ENCODE results near the gene INHBA.

Gene INHBA

GRCh38 chr7:41710838-41711237, 7.9 kb upstream of the INHBA start:
- DNase-seq: no peak

- no peak for DNase-seq
Observed at GRCh38 chr7:41709621-41710020, 6.7 kb upstream of the INHBA start.

DNA sequence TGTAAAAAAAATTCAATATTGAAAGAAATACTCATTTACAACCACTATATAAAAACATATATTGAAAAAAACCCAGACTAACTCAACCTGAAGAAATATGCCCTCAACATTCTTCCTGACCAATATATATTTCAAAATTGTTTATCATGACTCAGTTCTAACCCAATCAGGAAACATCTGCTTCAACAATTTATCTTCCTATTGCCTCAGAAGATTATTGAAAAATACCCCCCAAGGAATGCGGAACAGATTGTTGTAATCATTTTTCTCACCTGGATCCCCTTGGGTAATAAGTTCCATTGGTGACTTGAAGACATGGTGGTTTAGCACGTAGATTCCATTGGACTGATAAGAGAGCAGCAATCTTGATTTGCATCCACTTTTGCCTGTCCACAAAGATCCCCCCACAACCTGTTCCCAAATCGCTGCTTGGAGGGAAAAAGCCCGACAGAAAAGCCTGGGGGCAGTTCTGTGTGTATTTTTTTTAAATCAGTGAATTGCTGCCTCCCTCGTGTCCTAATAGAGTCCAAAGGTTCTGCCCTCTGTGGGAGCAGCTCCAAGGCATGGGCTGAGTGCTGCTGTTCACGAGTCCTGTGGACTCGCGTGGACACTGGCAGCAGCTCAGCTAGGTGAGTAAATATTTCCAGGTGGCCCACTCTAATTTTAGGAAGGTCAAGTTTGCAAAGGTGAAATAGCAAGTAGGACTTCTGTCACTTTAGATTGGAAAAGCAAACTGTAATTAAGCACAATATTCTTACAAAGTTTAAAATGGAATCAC, 5.9 kb upstream of the INHBA start:
- DNase-seq: no peak

- no peak for DNase-seq
Observed at GRCh38 chr7:41706228-41706930, 3.5 kb upstream of the INHBA start.

DNA sequence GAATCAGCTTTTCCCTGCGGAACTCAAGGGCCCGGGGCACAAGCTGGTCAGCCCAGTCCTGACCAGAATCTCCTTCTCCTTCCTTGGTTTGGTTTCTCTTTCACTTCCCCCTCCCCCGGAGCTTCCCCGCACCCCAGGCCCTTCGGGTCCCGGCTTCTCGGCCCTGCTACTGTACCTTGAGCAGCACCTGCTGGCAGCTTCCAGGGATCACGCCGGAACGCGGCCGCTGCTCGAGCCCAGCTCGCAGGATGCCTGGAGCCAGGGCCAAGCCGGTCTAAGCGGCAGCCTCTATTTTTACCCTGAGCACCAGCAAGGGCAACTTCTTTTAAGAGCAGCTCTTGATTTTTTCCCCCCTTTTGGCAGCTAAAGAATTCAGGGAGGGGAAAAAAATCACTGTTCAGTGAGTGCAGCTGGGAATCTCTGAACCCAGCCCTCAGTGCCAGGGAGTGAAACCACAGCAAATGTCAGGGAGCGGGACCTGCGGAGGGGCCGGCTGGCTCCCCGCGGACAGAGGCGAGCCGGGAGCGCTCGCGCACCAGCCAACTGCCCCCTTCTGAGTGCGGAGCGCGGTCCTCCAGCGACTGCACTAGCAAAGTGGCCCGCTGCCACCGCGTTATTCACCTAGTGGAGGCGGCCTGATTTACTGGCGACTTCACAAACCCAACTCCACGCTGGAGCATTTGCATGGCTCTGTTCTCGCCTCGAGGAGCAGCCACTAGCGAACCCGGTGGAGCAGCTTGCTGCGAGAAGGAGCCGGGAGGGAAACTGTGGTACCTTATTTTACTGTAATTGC, 2.4 kb upstream of the INHBA start:
- peak in 5 of 6 experiments; percentile 2 to 18 (median 13) for DNase-seq

GRCh38 chr7:41701068-41701941, 1.6 kb downstream of the INHBA start:
- DNase-seq: no peak

- no peak for DNase-seq
Observed at GRCh38 chr7:41700044-41700471, 2.8 kb downstream of the INHBA start.

DNA sequence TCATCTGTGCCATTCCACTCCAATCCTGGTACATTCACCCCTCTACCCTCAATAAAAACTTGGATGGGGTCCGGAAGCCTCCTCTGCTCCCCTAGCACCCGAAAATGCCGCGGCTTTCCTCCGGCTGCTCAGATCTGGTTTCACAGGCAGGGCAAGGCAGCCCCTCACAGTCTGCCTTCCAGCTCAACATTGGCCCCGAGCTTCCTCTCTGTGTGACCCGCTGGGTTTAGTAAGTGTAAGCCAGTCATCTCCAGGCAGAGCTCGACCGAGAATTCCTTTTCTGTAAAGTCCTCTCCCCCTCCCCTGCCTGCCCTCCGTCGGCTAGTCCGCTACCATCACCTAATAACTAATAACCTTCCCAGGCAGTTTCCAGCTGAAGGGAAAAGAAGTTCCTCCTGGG, 3.4 kb downstream of the INHBA start:
- DNase-seq: no peak

DNA sequence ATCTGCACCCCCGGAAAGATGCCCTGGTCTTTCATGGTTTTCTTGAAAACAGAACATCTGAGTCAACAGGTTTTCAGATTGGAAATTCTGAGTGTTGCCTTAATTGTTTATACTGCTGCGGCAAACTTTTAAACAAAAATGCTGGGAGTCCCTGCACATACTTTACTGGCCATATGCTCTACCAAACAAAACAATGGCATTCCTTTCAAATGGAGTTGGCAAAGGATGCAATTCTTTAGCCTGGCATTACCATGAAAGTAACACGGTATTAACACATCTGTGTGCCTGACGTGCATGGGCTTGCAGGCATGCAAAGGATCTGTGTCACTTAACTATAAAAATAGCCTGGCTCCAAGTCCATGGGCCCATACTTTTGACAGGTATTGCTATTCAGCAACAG, 4.2 kb downstream of the INHBA start:
- no peak for DNase-seq

- no peak for DNase-seq
Observed at GRCh38 chr7:41698114-41698513, 4.8 kb downstream of the INHBA start.

GRCh38 chr7:41696323-41696916, 6.5 kb downstream of the INHBA start:
- DNase-seq: no peak

DNA sequence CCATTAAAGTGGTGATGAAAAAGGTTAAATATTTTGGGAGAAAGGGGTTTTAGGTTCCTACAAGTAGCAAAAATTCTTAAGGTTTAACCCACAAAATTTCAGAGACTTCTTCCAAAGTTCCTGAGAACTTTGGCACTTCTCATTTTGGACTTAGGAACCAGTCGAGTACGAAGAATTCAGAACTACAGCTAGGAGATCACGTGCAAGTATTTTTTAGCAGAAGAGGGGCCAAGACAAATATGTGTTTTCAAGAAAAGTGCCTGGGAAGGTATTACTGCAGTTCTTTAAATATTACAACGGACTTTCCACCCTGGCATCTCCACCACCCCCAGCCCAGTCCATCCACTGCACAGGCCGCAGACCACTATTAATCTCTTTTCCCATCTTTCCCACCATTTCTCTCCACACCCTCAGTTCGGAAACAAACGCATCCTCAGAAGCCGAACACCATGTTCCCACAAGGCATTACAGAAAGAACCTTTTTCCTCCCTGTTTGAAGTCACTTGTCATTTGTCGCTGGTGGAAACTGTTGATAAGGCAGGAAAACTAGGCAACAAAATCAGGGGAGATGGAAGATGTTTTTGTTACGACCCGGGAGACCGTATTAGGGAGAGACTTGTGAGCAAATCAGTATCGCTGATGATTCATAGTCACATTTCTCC, 7.1 kb downstream of the INHBA start:
- no peak for DNase-seq

DNA sequence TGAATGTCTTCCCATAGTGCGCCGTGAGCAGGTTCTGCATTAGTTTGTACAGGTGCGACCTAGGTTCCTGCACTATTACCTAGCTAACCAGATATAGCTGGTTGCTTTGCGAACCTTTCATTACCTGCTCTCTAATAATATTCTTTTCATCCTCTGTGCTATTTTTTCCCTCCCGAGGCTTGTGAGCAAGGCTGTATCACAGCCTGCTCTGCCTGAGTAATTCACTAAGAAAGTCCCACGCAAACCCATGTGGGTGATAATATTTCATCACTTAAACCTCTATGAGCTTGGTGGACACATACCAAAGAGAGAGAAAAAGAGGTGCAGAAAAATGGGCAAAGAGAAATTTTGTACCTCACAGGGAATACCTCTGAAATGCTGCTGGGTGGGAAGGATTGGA, 8.4 kb downstream of the INHBA start:
- no peak for DNase-seq

DNA sequence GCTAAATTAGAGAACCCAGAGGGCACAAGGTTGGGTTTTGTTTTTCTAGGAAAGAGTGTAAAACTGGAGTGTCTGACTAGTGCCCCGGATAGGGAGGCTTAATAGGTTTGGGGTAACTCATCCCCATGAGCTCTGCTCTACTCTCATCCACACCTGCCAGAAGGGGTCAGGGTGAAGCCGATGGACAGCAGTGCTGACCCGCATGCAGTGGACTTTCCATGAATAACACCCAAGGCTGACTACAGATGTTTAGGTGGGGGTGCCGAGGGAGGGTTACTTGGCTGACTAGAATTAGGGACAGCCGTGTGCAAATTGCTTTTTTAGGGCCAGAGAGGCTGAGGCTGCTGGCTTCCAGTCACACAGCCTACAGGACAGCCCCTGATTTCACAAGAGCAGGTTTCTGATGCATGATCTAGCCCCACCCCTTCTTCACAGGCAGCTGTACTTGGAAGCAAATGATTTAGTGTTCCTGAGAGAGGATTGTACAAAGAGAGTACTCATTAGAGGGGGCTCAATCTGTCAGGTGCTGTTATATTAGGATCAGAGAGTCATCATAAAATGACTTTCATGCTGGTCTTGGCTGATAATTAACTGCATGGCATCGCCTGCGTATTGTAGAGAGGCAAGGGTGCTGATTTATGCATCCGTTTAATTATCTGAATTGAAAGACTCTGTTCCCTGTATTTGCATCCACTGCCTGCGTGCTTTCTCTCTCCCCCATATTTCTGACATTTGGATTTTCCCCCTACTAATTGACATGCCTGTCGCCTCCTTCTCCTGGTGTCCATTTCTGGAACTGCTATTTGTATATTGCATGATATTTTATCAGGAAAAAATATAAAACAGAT, 9.5 kb downstream of the INHBA start:
- DNase-seq: no peak

DNA sequence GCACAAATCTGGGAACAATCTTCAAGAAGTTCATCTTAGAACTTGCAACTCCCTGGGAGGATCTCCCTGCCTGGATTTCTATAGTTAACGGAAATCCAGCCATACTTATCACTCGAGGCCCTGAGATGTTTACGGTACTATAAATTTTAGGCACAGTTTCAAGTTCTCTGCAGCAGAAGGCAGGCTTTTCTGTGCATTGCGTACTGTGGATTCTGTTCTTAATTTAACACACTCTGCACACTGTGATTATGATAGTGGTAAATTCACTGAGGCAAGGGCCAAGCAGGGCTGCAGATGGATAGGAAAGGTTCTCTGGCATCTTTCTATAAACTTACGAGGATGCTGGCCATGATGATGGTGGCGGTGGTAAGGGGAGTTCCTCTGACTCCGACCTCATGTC, 10.6 kb downstream of the INHBA start:
- no peak for DNase-seq

- DNase-seq: no peak
Observed at GRCh38 chr7:41691286-41692190, 11.4 kb downstream of the INHBA start.

GRCh38 chr7:41689815-41690214, 13.1 kb downstream of the INHBA start:
- no peak for DNase-seq

GRCh38 chr7:41688906-41689305, 14.0 kb downstream of the INHBA start:
- DNase-seq: no peak

- DNase-seq: no peak
Observed at GRCh38 chr7:41688012-41688625, 14.8 kb downstream of the INHBA start.
